ENCODE results near the gene LRRC8C. TPM values are rescaled to one million over a fixed set of nuclear protein-coding genes. Genes with fewer than 3 reads are reported as not detected.
A peak's percentile ranks its signal among the peaks of the same experiment; 100 is the strongest.

The LRRC8C gene
- total RNA-seq, 2 donors from 2014 or later = 9.0 to 11.5 TPM

DNA sequence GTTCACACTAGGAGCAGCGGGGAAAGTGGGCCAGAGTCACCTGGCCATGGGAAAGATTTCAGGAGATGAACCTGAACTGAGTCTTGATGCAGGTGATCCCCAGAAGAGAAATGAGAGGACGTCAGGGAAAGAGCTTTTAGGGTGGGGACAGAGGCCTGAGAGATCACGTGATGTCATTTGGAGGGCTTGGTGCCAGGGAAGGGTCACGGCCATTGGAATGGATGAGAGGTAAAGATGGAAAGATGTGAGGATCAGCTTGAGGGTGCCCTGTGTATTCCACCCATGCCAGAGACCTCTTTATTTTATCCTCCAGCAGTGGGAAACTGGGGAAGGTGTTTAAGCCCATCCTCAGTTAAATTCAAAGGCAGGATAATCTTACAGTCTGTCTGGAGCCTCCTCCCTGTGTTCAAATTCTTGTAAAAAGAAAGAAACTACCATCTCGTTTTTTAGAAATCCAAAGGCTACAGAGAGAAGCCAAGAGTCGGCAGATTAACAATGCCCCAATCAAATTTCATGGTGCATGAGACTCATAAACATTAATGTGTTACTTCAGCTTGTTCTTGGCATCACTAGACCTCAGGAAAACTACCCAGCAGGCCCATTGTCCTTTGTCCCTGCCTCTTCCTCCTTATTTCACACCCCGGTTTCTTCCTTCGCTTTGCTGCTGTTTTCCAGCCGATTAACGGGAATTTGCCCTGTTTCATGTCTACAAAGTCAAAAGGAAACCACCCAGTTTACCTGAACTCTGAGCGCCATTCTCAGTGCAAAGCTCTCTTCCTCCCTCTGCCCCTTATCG is 94.8 kb downstream of the LRRC8C start:
- Histone ChIP-seq H3K27me3 (no peaks in the 10 kb centered on the region), H3K36me3 (no peaks in the 10 kb centered on the region), H3K9me3 (no peaks in the 10 kb centered on the region), H3K4me3 (no peak overlapping the region), H3K27ac (peak overlapping the region; percentile 5 to 11), H3K4me1 (peaks cover 0 to 28% of the 10 kb centered on the region in 2 donors)
- TF ChIP-seq, protein P1, sequence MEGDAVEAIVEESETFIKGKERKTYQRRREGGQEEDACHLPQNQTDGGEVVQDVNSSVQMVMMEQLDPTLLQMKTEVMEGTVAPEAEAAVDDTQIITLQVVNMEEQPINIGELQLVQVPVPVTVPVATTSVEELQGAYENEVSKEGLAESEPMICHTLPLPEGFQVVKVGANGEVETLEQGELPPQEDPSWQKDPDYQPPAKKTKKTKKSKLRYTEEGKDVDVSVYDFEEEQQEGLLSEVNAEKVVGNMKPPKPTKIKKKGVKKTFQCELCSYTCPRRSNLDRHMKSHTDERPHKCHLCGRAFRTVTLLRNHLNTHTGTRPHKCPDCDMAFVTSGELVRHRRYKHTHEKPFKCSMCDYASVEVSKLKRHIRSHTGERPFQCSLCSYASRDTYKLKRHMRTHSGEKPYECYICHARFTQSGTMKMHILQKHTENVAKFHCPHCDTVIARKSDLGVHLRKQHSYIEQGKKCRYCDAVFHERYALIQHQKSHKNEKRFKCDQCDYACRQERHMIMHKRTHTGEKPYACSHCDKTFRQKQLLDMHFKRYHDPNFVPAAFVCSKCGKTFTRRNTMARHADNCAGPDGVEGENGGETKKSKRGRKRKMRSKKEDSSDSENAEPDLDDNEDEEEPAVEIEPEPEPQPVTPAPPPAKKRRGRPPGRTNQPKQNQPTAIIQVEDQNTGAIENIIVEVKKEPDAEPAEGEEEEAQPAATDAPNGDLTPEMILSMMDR (IDR thresholded peaks at IDR 0.05) = no peak
- DNase-seq (ENCODE audit: low spot score) = no peak

DNA sequence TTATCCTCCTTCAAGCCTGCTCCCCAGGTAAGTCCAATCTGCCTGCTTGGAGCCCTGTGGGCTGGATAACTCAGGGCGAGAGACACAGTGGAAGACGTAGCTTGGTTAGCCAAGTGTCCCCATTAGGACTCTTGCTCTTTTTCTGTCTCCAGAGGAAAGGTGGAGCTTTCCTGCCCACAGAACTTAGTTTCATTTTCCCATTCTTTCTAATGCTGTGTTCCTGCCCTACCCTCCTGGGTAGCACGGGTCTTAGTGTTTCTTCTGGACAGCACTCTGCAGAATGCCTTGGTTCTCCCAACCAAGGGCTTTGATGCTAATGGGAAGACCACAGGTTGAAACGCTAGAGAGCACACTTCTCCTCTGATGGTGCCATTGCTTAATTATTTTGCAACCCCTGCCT is 95.5 kb downstream of the LRRC8C start:
- Histone ChIP-seq H3K27me3 (no peaks in the 10 kb centered on the region), H3K36me3 (no peaks in the 10 kb centered on the region), H3K27ac (peak overlapping the region; percentile 8 to 11), H3K9me3 (no peaks in the 10 kb centered on the region), H3K4me3 (no peak overlapping the region), H3K4me1 (peaks cover 0 to 27% of the 10 kb centered on the region in 2 donors)
- TF ChIP-seq, protein P1 (IDR thresholded peaks at IDR 0.05) = no peak
- no peak for DNase-seq (ENCODE audit: low spot score)

DNA sequence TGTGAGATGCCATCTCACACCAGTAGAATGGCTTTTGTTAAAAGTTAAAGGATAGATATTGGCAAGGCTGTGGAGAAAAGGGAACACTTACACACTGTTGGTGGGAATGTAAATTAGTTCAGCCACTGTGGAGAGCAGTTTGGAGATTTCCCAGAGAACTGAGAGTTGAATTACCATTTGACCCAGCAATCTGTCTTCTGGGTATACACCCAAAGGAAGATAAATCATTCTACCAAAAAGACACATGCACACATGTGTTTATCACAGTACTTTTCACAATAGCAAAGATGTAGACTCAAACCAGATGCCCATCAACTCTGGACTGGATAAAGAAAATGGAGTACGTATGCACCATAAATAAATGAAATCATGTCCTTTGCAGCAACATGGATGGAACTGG is 99.3 kb downstream of the LRRC8C start:
- Histone ChIP-seq H3K36me3 (no peaks in the 10 kb centered on the region), H3K4me1 (no peaks in the 10 kb centered on the region), H3K27ac (no peak overlapping the region), H3K4me3 (no peak overlapping the region), H3K9me3 (no peaks in the 10 kb centered on the region), H3K27me3 (no peaks in the 10 kb centered on the region)
- TF ChIP-seq, protein P1 (IDR thresholded peaks at IDR 0.05) = no peak
- DNase-seq (ENCODE audit: low spot score) = no peak

GRCh38 chr1:89732643-89733222 is 99.8 kb downstream of the LRRC8C start:
- no peak for DNase-seq (ENCODE audit: low spot score)
- Histone ChIP-seq H3K4me1 (no peaks in the 10 kb centered on the region), H3K36me3 (no peaks in the 10 kb centered on the region), H3K9me3 (no peaks in the 10 kb centered on the region), H3K27ac (no peak overlapping the region), H3K4me3 (no peak overlapping the region), H3K27me3 (no peaks in the 10 kb centered on the region)
- TF ChIP-seq, protein P1 (IDR thresholded peaks at IDR 0.05) = no peak

DNA sequence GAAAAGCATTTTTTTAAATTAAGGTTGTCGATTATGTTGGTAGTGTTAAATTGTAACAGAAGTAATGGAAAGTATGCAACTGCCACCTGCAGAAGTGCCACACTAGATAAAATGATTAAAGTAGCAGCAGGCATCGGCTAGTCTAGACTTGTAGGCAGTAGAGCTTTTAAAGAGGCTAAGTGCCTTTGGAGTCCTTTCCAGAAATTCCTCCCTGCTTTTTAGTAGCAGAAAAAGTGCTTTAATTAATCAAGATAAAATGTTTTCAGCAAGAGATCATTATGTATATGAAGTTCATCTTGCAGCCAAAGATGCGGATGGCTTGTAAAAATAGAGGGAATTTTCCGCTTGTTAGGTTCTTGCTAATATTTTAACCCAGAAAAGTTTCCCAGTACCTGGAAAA is 100.8 kb downstream of the LRRC8C start:
- no peaks in the 10 kb centered on the region for H3K4me1 ChIP-seq
- no peaks in the 10 kb centered on the region for H3K9me3 ChIP-seq
- no peaks in the 10 kb centered on the region for H3K36me3 ChIP-seq
- no peak overlapping the region for H3K27ac ChIP-seq
- no peaks in the 10 kb centered on the region for H3K27me3 ChIP-seq
- no peak overlapping the region for H3K4me3 ChIP-seq
- TF ChIP-seq, protein P1 (IDR thresholded peaks at IDR 0.05) = no peak
- no peak for DNase-seq (ENCODE audit: low spot score)
